HG03521 (cell line): ENCODE data around the gene ARHGAP42.

ENCODE experiments used
- ATAC-seq: cut with Tn5 transposase; IDR thresholded peaks from one replicate; pipeline ENCODE4 v1.9.1; 2021; ENCODE audit warnings: mild to moderate bottlenecking, moderate library complexity; ENCODE audit not compliant: unreplicated experiment

ARHGAP42 gene

DNA sequence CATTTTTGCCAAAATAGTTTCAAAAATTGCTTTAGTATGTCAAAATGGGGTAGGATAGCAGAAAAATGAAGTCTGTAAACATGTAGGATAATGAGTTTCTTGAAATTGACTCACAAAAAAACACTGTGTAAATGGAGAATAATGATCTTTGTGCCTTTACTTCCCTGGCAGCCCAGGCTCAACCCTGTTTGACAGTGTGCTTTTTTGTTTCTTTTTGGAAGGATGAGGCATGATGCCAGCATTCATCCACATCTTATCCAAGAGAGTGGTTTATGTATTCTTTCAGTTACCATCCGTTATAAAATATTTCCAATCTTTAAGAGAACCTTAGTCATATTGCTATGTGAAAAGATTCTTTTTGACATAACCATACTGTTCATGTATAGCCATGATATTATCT lies 70.6 kb downstream of the ARHGAP42 start:
- ATAC-seq, result no peak

DNA sequence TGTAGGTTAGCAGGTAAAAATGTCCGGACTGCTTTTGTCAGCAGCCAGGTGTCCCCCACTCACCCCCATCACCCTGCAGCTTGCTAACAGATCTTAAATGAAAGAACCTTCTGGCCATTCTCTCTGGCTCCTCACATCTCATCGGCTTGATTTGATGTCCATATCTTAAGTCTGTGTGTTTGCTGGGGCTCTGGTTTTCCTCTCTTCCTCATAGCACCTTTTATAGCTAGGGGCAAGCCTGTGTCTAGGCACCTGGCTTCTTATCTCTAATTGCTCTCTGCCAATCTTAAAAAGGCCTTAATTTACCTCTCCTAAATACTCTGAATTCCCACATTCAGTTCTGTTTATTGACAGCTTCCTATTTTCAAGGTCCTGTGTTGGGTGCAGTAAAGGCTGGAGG lies 72.0 kb downstream of the ARHGAP42 start:
- ATAC-seq, result no peak

DNA sequence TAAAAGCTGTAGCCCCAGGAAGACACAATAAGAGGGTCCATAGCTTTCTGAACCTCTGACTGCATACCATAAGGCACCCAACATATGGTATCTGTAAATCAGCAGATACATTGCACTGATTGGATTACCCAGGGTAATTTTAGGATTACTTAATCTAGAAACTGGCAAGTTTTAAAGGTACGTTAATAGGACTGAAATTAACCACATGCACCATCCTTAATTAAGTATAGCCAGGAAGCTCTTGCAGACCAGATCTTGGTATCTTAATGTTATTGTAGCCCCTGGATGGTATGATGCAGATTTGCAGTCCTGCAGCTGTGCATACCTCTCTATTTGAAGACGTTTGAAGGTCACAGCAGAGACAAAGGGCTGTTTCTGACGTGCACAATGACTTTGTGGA lies 72.8 kb downstream of the ARHGAP42 start:
- no peak for ATAC-seq

- no peak for ATAC-seq
Measured at GRCh38 chr11:100760744-100761143, 73.7 kb downstream of the ARHGAP42 start.

DNA sequence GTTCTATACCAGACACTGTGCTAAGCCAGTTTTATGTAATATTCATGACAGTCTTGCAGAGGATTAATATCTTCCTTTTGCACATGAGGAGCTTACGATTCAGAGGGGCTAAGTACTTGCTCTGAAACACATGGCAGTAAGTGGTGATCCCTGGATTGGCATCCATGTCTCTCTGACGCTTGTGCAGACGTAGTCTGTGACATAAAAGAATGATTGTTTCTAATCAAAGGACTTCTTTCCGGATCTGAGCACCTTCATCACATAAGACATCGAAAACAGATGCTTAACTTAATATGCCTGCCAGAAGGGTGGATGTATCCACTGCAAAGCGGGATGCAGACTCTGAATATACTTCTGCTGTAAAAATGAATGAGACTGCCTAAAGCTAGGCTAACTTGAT lies 74.8 kb downstream of the ARHGAP42 start:
- no peak for ATAC-seq

- ATAC-seq, result no peak
Measured at GRCh38 chr11:100766764-100767163, 79.7 kb downstream of the ARHGAP42 start.

GRCh38 chr11:100769165-100769564 lies 82.1 kb downstream of the ARHGAP42 start:
- no peak for ATAC-seq

DNA sequence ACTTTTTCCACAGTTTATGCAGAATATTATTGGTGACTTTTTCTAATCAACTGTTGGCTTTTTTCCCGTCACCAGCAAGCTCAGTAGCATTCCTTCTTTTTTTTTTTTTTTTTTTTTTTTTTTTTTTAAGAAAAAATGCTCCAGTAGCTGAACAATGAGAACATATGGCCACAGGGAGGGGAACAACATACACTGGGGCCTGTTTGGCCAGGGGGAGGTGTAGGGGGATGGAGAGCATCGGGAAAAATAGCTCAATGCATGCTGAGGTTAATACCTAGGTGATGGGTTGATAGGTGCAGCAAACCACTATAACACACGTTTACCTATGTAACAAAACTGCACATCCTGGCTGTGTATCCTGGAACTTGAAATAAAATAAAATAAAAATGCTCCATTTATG lies 82.5 kb downstream of the ARHGAP42 start:
- no peak for ATAC-seq

GRCh38 chr11:100774132-100774531 lies 87.0 kb downstream of the ARHGAP42 start:
- ATAC-seq, result no peak

DNA sequence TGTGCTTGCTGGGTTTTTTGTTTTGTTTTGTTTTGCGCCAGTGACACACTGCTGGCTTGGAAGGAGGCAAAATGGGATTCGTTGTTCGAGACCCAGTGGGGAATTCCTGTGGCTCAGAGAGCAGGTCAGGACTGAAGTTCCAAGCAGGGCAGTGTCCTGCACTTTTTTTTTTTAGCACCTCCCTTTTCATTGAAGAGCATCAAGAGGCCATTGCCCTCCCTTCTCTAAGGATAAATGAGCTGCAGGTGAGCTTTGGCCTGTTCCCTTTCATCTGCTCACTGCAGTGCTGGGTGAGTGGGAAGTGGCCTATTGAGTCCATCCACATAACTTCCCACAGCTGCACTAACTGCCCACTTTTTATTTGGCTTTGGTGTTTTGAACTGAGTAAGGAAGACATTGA lies 87.8 kb downstream of the ARHGAP42 start:
- no peak for ATAC-seq

- no peak for ATAC-seq
Measured at GRCh38 chr11:100776212-100776896, 89.3 kb downstream of the ARHGAP42 start.

- no peak for ATAC-seq
Measured at GRCh38 chr11:100777103-100777502, 90.0 kb downstream of the ARHGAP42 start.

DNA sequence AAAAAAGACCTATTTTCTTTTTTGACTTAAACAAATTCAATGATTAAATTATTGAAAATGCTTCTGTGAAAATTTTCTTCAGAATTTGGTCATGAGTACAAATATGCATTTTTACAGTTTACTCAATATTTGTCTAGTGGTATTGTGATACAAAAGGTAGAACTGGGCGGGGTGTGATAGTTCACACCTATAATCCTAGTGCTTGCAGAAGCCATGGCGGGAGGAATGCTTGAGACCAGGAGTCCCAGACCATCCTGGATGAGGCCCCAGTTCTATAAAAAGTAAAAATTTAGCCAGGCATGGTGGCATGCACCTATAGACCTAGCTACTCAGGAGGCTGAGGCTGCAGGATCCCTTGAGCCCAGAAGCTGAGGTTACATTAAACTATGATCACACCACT lies 90.6 kb downstream of the ARHGAP42 start:
- ATAC-seq, result no peak

GRCh38 chr11:100778166-100778785 lies 91.2 kb downstream of the ARHGAP42 start:
- no peak for ATAC-seq

DNA sequence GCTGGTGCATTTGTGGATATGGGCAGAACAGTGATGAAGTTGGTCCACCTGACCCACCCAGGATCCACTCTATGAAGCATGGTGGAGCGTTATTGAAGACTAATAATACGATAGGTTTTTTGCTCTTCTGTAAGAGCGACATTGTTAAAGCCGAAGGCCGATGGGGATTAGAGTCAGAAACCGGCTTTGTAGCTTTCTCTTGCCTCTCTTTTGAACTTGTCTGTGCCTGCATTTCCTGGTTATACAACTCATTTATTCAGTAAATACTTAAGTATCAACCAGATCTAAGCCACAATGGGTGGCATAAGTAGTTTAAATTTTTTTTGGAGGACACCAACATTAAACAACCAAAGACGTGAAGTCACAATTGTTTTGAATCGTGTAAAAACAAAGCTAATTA lies 93.4 kb downstream of the ARHGAP42 start:
- no peak for ATAC-seq

- no peak for ATAC-seq
Measured at GRCh38 chr11:100785148-100785983, 98.3 kb downstream of the ARHGAP42 start.

DNA sequence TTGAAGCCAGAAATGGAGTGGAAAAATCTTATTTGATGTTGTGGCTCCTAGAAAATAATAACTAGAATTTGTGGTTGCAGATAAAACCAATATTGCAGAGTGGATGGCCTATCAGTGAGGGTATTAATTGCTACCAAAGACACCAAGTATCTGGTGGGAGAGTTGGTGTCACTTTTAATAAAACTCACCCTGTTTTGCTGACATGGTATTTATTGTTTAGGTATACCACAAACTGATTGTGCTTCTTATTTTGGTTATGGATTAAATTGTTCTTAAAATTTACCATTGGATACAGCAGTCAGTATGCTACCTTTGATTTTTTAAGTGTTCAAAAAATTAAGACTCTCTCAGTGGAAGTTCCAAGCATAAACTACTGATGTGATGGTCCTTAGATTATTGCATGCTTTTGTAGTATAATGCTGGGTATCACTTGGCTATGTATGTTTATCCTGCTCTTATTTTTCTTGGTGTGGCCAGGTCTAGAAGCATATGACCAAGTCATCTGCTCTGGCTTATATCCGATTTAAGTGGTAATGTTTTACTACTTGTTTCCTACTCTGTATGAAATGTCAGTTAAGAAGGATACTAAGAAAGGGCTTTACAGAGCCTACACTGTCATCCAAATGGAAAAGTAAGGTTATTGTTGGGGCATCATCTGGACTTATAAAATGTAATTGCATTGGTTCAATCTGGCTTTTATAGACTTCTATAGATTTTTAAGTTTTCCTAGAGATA lies 101.6 kb downstream of the ARHGAP42 start:
- ATAC-seq, result no peak

DNA sequence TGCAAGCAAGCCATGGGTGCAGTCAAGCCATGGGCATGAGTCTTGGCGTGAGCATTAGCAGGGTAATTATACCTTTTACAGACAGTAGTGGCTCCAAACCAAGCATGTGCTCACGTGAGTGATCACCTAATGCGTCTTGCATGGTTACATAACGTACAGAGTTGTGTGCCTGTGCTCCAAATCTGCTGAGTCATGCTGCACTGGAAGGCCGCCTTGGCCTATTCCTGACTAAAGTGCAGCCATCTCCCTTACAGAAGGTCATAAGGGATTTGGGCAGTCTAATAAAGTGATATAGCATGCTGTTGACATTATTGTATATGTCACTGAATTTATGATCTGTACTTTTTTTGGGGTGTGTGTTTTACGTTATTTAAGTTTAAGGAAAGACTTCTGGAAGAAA lies 102.4 kb downstream of the ARHGAP42 start:
- no peak for ATAC-seq

DNA sequence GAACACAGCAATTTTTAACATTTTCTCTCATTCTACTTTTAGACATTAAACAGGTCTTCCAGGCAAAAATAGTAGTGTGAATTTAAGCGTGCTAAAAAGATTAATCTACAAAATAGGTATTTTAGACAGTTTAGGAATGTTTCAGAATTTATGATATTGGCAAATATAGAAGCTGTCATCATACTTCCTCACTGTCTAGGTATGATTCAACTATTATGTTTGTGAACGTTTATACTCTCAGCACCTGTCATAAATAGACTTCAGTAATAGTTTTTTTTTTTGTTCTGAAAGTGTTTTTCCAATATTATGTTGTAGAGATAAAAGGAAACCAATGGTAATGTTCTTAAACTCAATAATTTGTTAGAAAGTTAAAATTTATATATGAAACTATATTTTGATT lies 103.0 kb downstream of the ARHGAP42 start:
- ATAC-seq, result no peak

DNA sequence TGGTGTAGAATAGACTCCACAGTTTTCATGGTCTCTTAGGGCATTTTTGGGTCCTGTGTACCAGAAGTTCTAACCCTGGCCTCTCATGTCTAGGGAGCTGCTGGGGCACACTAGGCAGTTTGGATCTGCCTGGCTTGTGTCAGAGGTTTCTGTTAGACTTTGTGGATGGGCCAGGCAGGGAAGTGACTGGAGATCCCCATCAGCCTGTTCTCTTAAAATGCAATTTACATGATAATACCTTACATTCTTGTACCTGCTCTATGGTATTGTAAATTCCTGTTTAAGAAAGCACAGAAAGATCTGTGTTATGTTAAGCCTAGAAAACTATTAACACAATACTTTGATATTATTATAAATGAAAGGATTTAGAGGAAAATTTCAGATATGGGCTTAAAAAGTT lies 104.0 kb downstream of the ARHGAP42 start:
- ATAC-seq, result no peak

DNA sequence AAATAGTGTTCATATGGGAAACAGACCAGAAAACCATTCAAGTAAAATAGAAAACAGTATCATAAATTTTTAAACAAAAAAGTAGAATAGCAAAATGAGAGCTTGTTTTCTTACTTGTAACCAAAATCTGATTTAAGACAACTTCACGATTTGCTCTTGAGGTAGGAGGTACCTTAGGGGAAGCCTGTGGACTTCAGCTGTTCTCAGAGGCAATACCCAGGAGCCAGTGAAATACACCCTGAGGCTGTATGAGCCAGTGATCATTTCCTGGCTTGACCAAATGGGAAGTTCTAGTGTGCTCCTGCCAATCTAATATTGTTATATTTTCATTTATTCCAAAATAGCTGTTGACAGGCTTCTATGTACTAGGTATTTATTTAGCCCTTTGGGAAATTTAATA lies 104.8 kb downstream of the ARHGAP42 start:
- no peak for ATAC-seq
